Erythroblast (primary cell): Measurements from ENCODE around the gene SYNC.

Experiments used
- GATA1 ChIP-seq: IDR thresholded peaks from 2 replicates; pipeline ENCODE4 v1.6.1; 2011; ENCODE audit warnings: low read depth, mild to moderate bottlenecking, control low read depth, low read length, moderate library complexity
- POLR2A ChIP-seq: IDR thresholded peaks from 2 replicates; pipeline ENCODE4 v1.6.1; 2011; ENCODE audit warnings: mild to moderate bottlenecking, low read length

GRCh38 chr1:32659581-32659980, 43.0 kb downstream of the SYNC start:
- no peak for TF ChIP-seq POLR2A
- TF ChIP-seq GATA1, result no peak
